Measurements from ENCODE around the gene GRIN2A.
"Not testable (repeated sequence)": the region's sequence is repeated elsewhere in the genome, so short reads cannot be mapped to it uniquely, and the experiment has no call there.

Gene GRIN2A

DNA sequence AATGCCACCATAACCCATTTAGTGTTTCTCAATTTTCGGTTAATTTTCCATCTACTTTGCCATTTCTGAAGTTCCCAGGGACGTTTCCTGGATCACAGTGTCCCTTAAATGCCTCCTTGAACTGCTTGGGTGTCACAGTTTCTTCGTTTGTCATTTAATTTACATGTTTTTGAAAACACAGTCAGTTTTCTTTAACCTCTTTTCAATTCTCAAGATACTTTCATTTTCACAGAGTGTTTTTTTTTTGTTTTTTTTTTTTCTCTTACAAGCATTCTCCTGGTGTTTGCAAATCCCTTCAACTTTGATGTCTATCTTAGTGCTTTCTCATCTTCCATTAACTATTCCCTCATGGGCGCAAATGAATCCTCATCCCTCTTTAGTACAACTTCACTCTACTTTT, 283.7 kb downstream of the GRIN2A start:
- Histone ChIP-seq H3K27me3 (ENCODE audit: insufficient read depth, poor library complexity, severe bottlenecking) (peaks cover 9% of the 10 kb centered on the region), H3K9me3 (ENCODE audit: severe bottlenecking) (no peaks in the 10 kb centered on the region), H3K4me3 (ENCODE audit: severe bottlenecking) (no peak overlapping the region), H3K27ac (ENCODE audit: poor library complexity, severe bottlenecking) (no peak overlapping the region), H3K36me3 (ENCODE audit: low read depth) (no peaks in the 10 kb centered on the region), H3K4me1 (ENCODE audit: insufficient read depth, poor library complexity, severe bottlenecking) (no peaks in the 10 kb centered on the region)
- TF ChIP-seq, protein P1, sequence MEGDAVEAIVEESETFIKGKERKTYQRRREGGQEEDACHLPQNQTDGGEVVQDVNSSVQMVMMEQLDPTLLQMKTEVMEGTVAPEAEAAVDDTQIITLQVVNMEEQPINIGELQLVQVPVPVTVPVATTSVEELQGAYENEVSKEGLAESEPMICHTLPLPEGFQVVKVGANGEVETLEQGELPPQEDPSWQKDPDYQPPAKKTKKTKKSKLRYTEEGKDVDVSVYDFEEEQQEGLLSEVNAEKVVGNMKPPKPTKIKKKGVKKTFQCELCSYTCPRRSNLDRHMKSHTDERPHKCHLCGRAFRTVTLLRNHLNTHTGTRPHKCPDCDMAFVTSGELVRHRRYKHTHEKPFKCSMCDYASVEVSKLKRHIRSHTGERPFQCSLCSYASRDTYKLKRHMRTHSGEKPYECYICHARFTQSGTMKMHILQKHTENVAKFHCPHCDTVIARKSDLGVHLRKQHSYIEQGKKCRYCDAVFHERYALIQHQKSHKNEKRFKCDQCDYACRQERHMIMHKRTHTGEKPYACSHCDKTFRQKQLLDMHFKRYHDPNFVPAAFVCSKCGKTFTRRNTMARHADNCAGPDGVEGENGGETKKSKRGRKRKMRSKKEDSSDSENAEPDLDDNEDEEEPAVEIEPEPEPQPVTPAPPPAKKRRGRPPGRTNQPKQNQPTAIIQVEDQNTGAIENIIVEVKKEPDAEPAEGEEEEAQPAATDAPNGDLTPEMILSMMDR (IDR thresholded peaks at IDR 0.05; ENCODE audit: poor library complexity, severe bottlenecking), result no peak
- ATAC-seq (ENCODE audit: low read depth) (no peak), DNase-seq (ENCODE audit: low spot score) (no peak)

DNA sequence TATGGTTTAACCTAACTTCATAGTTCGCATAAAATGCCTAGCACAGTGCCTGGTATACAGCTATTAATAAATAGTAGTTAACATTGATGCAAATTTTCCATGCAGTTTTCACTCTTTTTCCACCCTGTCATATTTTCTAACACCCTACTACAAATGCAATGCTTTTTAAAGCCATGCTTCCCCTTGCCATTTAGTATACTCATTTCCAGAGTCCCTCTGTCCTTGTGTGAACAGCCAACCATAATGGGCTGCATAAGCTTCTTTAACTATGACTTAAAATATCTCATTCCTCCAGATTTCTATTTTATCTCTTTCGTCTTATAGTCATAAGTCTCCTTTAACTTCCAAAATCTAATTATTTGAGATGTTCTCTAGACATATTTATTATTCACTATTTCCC, 284.1 kb downstream of the GRIN2A start:
- Histone ChIP-seq H3K4me3 (ENCODE audit: severe bottlenecking) (no peak overlapping the region), H3K36me3 (ENCODE audit: low read depth) (no peaks in the 10 kb centered on the region), H3K27me3 (ENCODE audit: insufficient read depth, poor library complexity, severe bottlenecking) (peaks cover 9% of the 10 kb centered on the region), H3K4me1 (ENCODE audit: insufficient read depth, poor library complexity, severe bottlenecking) (no peaks in the 10 kb centered on the region), H3K9me3 (ENCODE audit: severe bottlenecking) (no peaks in the 10 kb centered on the region), H3K27ac (ENCODE audit: poor library complexity, severe bottlenecking) (no peak overlapping the region)
- TF ChIP-seq, protein P1 (IDR thresholded peaks at IDR 0.05; ENCODE audit: poor library complexity, severe bottlenecking), result no peak
- ATAC-seq (ENCODE audit: low read depth) (no peak), DNase-seq (ENCODE audit: low spot score) (no peak)

DNA sequence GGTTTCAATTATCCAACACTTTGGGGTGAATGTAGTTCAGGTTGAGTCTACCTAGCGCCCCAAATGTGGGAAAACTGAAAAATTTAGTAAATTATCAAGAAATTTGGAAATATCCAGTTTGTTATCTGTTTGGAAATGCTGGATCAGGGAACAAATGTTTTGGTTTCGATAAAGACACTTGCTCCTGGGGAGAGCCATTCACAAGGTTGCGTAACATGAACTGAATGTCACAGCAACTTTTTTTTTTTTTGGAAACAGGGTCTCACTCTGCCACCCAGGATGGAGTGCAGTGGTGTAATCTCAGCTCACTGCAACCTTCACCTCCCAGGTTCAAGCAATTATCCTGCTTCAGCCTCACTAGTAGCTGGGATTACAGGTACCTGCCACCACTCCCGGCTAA, 286.4 kb downstream of the GRIN2A start:
- ATAC-seq (ENCODE audit: low read depth) (no peak), DNase-seq (ENCODE audit: low spot score) (no peak)
- H3K9me3 ChIP-seq (ENCODE audit: severe bottlenecking), result no peaks in the 10 kb centered on the region
- no peak overlapping the region for H3K27ac ChIP-seq (ENCODE audit: poor library complexity, severe bottlenecking)
- TF ChIP-seq, protein P1 (IDR thresholded peaks at IDR 0.05; ENCODE audit: poor library complexity, severe bottlenecking), result no peak
- no peaks in the 10 kb centered on the region for H3K36me3 ChIP-seq (ENCODE audit: low read depth)
- H3K4me3 ChIP-seq (ENCODE audit: severe bottlenecking), result no peak overlapping the region
- H3K27me3 ChIP-seq (ENCODE audit: insufficient read depth, poor library complexity, severe bottlenecking), result no peaks in the 10 kb centered on the region
- no peaks in the 10 kb centered on the region for H3K4me1 ChIP-seq (ENCODE audit: insufficient read depth, poor library complexity, severe bottlenecking)

DNA sequence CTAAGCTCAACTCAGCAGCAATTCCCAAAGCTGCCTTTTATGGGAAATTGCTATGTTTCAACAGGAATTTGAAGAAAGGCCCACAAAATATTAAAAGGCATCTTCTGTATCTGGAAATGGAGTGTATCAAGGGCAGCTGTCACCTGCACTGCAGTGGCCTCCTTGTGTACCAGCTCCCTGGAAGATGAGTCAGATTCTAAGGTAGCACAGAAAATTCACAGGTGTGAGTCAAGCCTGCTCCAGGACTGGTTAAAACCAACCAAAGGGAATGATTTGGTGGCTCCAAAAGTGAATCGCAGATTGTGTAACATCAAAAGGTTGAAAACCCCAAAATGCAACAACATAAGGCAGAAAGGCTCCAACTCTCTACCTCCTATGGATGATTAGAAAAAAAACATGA, 296.4 kb downstream of the GRIN2A start:
- H3K4me1 ChIP-seq (ENCODE audit: insufficient read depth, poor library complexity, severe bottlenecking), result no peaks in the 10 kb centered on the region
- no peaks in the 10 kb centered on the region for H3K36me3 ChIP-seq (ENCODE audit: low read depth)
- DNase-seq (ENCODE audit: low spot score) (no peak), ATAC-seq (ENCODE audit: low read depth) (peak; percentile 68)
- H3K27me3 ChIP-seq (ENCODE audit: insufficient read depth, poor library complexity, severe bottlenecking), result peaks cover 7% of the 10 kb centered on the region
- H3K27ac ChIP-seq (ENCODE audit: poor library complexity, severe bottlenecking), result no peak overlapping the region
- no peak overlapping the region for H3K4me3 ChIP-seq (ENCODE audit: severe bottlenecking)
- TF ChIP-seq, protein P1 (IDR thresholded peaks at IDR 0.05; ENCODE audit: poor library complexity, severe bottlenecking), result no peak
- no peaks in the 10 kb centered on the region for H3K9me3 ChIP-seq (ENCODE audit: severe bottlenecking)

DNA sequence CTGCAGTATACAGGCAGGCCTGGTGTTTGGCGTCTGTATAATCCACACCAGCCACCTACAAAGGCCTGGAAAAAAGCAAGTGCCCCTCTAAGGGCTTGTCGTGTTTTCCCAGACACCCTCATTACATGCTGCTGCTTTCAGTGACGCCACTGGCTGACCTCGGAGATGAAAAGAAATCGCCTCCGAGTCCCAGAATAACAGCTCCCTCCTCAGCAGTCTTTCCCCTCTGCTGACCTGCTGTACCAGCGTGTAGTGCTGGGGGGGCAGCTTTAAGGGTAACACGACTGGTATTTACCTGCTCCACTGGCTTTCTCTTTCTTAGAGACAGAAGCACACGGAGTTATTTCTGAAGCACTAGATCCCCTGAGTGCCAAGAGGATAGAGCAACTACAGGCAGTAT, 296.8 kb downstream of the GRIN2A start:
- DNase-seq (ENCODE audit: low spot score) (no peak), ATAC-seq (ENCODE audit: low read depth) (no peak)
- Histone ChIP-seq H3K4me3 (ENCODE audit: severe bottlenecking) (no peak overlapping the region), H3K27ac (ENCODE audit: poor library complexity, severe bottlenecking) (no peak overlapping the region), H3K27me3 (ENCODE audit: insufficient read depth, poor library complexity, severe bottlenecking) (peaks cover 7% of the 10 kb centered on the region), H3K4me1 (ENCODE audit: insufficient read depth, poor library complexity, severe bottlenecking) (no peaks in the 10 kb centered on the region), H3K9me3 (ENCODE audit: severe bottlenecking) (no peaks in the 10 kb centered on the region), H3K36me3 (ENCODE audit: low read depth) (no peaks in the 10 kb centered on the region)
- TF ChIP-seq, protein P1 (IDR thresholded peaks at IDR 0.05; ENCODE audit: poor library complexity, severe bottlenecking), result no peak

DNA sequence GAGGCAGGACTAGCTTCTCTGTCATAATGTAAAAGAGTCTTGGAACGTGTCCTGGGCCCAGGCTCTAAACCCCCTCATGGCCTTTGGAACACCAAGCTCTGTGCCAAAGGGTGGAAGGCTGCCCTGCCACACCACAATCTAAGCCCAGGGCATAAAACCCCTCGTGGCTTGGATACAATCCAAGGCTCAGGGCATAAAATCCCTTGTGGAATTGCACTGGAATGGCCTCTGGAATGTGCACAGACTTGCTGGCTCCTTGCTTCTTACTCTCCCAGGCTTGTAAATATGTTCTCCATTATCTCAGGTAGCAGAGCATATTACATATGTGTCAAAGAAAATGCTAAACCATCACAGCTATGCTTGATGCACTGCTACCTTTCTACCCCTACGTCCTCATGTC, 306.2 kb downstream of the GRIN2A start:
- H3K36me3 ChIP-seq (ENCODE audit: low read depth); H3K27ac ChIP-seq (ENCODE audit: poor library complexity, severe bottlenecking); H3K4me3 ChIP-seq (ENCODE audit: severe bottlenecking); H3K9me3 ChIP-seq (ENCODE audit: severe bottlenecking); H3K4me1 ChIP-seq (ENCODE audit: insufficient read depth, poor library complexity, severe bottlenecking); H3K27me3 ChIP-seq (ENCODE audit: insufficient read depth, poor library complexity, severe bottlenecking); DNase-seq (ENCODE audit: low spot score); ATAC-seq (ENCODE audit: low read depth): not testable (repeated sequence)
